NOMO-1 (cell line): ENCODE results near the gene MSANTD2.

Experiments
- DNase-seq, 2 experiments: peaks; one replicate each; lab custom pipeline; 2025; ENCODE audit not compliant: unreplicated experiment in 2 of 2; lab: John Stamatoyannopoulos, UW

Gene MSANTD2

DNA sequence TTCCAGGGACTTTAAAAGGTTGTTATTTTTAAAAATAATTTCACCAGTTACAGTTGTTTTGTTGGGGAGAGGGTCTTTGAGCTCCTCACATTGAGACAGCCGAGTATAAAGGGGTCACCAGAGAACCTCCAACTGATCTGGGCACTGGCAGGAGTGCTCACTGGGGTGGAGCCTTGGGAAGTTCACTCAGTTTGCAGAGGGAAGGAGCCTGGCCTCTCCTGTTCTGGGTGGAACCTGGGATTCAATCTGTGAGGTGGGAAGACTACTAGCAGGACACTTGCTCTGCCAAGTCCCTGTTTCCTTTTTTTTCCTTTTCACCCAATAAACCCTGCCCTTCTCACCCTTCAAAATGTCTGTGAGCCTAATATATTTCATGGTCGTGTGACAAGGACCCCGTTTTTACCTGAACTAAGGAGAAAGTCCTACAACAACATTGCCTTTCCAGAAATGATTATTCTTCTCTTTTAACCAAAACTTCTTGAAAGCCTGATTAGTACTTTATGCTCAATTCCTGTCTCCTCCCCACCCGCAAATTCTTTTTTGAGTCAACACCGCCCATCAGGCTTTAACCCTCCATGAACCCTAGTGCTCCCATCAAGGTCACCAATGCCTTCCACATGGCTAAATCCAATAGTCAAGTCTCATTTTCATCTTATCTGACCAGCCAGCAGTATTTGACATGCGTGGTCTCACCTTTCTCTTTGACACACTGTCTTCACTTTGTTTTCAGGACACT, 22.0 kb upstream of the MSANTD2 start:
- DNase-seq = no peak

DNA sequence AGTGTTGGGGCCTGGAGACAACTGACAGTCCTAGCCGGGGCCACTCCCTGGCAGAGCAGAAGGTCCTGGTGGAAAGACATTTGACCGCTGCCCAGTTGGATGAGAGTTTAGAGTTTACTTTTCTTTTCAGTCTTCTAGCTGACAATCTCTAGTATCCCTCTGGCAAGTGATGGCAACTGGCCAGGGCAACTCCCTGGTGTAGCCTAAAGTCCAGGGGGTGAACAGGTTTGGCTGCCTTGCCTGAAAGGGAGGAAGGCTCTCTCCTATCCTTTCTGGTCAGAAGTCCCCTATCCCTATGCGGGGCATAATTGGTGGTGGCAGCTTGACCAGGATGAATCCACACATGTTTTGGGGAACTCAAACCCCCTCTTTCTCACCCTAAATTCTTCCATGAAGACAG, 16.8 kb upstream of the MSANTD2 start:
- no peak for DNase-seq

DNA sequence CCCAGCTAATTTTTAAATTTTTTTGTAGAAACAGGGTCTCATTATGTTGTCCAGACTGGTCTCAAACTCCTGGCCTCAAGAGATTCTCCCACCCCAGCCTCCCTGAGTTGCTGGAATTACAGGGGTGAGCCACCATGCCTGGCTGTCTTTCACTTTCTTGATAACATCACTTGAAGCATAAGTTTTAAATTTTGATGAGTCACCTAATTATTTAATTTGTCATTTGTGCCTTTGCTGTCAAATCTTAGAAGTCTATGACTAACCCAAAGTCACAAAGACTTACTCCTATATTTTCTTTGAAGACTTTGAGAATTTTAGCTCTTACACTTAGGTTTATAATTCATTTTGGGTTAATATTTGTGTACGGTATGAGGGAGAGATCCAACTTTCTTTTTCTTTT, 14.5 kb upstream of the MSANTD2 start:
- DNase-seq = no peak

GRCh38 chr11:124812876-124813275, 12.7 kb upstream of the MSANTD2 start:
- DNase-seq = no peak

GRCh38 chr11:124811399-124812125, 11.4 kb upstream of the MSANTD2 start:
- no peak for DNase-seq

- no peak for DNase-seq
These were observed 7.6 kb upstream of the MSANTD2 start for GRCh38 chr11:124807660-124808270.

DNA sequence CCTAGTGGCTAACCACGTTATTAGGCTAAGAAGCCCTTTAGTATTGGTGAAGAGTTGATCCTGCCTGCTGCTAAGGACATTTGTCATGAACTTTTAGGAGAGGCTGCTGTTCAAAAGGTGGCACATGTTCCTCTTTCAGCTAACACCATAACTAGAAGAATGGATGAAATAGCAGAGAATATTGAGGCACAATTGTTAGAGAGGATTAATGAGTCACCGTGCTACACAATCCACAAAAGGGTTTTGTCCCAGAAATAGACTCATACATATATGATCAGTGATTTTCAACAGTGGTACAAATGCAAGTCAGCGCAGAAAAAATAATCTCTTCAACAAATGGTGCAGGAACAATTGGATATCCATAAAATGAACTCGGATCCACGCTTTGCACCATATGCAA, 7.0 kb upstream of the MSANTD2 start:
- no peak for DNase-seq

DNA sequence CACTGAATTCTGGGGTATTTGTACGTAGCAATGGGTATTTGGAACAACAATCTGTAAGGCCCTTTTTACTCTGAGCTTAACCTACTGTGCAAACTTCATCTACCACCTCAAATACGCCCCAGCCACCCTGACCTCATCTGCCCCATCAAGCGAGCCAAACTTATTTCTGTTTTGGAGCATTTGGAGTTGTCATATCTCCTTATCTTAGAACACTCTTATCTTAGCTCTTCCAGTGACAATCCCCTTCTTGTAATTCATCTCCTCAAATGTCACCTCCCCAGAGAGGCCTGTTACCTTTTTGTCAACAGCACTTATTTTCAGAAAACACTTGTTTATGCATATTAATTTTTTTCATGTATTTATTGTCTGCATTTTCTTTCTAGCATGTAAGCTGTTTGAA, 4.7 kb upstream of the MSANTD2 start:
- DNase-seq = no peak

DNA sequence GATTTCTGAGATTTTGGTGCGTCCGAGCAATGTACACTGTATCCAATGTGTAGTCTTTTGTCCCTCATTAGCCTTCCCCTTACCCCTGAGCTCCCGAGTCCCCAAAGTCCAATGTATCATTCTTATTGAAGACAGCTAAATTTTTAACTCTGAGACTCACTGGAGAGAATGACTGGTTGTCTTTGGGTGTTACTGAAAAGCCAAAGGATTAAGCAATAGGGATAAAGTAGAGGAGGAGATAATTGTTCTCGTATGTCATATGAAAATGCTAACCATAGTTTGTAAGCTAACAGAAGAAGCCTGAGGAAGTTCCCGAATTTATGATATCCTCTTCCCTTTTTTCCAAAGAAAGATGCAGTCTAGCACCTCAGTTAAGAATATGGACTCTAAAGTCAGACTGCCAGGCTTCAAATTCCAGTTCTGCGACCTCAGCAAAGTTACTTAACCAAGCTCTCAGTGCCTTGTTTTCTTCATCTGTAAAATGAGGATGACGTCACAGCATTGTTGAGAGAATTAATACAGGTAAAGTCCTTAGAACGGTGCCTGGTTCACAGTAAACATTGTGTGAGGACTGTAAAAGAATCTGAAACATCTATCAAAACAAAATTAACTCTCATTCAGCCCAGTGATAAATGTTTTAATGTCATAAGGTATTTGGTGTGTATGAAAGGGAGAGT, 1.6 kb upstream of the MSANTD2 start:
- DNase-seq = no peak

DNA sequence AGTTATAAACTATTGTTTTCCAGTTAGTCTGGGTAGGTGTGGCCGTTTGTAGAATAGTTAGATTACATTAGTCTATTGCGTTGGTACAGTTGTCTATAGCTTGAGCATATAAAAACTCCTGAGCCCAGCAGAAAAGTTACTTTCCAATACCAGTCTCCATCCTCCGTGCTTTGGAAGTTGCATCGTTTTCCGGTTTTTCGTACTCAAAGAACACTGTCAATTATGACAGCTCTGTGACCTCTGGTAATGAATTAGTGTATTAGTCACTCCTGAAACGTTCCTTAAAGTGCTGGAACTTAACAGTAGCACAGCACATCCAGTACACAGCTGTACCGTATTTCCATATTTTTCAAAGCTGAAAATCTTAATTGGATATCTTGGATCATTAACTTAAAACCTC, 808 bp upstream of the MSANTD2 start:
- peak in 1 of 2 experiments; percentile 44 for DNase-seq

- DNase-seq = peak; percentile 24 to 35
These were observed 619 bp downstream of the MSANTD2 start for GRCh38 chr11:124799348-124800225.

DNA sequence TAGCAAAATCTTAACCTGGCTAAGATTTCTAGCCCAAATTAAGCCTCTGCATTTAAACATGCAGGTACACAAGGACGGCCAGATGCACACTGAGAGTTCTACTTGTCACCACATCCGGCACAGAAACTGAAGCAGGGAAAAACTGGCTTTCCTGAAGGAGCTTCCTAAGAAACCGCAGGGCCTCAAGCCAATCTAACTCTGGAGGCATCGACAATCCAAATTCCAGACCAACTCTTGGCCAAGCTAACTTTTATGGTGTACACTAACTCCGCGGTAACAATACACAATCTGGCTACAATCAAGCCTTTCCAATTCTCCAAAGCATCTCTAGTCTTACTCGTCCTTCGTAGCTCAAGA, 1.2 kb downstream of the MSANTD2 start:
- no peak for DNase-seq

GRCh38 chr11:124796312-124796711, 3.9 kb downstream of the MSANTD2 start:
- DNase-seq = no peak

GRCh38 chr11:124793466-124794278, 6.5 kb downstream of the MSANTD2 start:
- peak; percentile 30 to 35 for DNase-seq

DNA sequence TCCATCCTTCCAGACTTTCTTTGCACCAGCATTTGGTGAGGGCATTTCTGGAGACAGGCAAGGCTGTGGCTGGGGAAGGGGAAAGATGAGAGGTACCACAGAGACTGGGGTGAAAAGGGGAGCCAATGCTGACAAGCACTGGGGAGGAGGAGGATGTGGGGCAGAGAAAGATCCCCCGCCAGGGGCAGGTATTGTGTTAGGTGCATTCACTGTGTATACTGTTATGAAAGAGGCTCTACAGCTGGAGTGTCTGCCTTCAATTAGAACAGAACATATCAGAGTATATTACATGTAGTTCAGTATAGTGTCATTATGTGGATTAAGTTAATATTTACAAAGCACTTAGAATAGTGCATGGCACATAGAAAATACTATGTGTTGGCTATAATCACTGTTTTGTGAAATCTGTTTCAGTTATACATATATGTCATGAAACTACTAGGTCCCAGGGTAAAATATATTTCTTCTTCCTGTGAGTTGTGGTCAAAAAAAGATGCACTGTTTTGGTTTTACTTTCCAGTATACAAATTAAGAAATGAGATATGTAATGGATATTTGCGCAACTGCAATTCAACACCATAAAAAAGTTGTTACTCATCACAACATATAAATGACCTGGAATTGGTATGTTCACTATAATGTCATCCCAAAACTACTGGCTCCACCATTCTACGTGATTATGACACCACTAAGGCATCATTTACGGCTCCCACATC, 8.4 kb downstream of the MSANTD2 start:
- peak in 1 of 2 experiments; percentile 29 for DNase-seq

DNA sequence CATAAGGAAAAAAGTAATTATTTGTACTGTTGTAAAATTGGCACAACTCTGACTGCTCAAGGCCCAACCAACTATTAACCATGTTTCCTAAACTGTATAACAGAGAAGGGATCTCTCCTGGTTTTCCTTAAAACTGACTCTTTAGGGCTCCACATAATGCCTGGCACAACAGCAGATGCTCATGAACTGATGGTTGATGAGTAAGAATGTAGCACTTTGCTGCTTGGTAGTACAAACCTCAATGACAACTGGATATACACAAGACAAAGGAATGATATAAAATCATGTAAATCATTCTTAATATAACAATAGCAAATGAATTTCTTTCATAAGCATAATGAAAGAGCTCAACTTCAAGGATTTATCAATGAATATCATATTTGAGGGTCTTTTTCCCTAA, 11.7 kb downstream of the MSANTD2 start:
- DNase-seq = no peak

DNA sequence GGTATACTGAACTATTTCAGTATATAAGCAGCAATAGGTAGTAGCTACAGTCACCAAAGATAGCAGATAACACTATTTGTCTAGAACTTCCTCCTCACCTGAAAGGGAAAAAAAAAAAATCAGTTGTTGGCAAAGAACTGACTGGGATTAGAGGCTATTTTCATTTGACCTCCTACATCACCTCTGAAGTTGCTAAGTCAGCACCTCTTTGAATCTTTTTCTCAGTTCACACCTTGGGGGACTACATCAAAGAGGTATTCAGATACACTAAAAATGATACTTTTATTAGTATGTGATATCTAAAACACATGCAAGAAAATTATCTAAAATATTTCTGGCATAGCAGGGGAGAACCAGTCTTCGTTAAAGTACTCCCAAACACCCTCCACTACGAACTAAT, 16.2 kb downstream of the MSANTD2 start:
- no peak for DNase-seq

- no peak for DNase-seq
These were observed 17.2 kb downstream of the MSANTD2 start for GRCh38 chr11:124783002-124783401.

DNA sequence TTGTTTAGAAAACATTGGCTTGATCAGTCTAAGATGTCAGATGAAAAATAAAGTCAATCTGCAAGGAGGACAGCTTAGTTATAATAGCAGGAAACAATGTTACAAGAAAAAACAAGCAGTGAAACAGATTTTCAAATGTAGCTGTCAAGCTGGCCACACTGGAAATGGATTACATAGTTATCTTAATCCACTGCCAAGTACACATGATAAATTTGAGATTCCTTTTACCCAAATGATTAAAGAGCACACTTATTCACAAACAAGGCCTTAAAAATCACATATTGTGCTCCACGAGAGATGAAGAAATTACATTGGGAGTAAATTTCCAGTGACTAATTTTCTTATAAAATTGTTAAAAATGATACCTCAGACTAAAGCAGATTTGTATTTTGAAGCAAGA, 20.6 kb downstream of the MSANTD2 start:
- no peak for DNase-seq
